Body of pancreas (tissue), 4 donors: ENCODE measurements around the gene EPG5.

Experiments
- POLR2A ChIP-seq, 3 donors: fragments of 450-650 bp; IDR thresholded peaks; one replicate each; pipeline ENCODE4 v1.6.1; 2016; ENCODE audit warnings: antibody characterized with exemption in 3 of 3, mild to moderate bottlenecking in 2 of 3
- TF ChIP-seq, protein P1 (sequence below), 7 experiments: fragments of 450-650 bp in 4 of 7; fragments of 200-600 bp in 3 of 7; sonication (generic) in 3 of 7; IDR thresholded peaks; one replicate each; pipeline ENCODE4 v1.5.1; 2016 to 2019; ENCODE audit warnings: antibody characterized with exemption in 7 of 7

DNA sequence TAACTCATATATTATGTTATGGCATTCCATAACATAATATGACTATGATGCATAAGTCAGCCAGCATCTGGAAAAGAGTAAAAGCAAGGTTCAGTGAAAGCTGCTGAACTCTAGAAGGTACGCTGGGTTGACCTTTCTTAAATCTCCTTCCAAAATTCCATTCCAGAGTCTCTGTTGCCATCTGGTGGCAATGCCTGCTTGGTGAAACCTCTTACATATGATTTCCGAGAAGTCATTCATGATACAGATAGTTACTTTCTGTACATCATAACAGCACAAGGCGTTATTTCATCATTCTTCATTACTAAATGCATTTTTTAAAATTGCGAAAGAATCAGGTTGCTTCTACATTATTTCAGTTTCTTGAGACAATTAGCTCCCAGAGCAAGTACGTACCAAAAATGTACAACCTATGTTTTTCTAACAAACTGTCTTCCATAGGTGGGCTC is 7.0 kb upstream of the EPG5 start:
- TF ChIP-seq, protein P1, sequence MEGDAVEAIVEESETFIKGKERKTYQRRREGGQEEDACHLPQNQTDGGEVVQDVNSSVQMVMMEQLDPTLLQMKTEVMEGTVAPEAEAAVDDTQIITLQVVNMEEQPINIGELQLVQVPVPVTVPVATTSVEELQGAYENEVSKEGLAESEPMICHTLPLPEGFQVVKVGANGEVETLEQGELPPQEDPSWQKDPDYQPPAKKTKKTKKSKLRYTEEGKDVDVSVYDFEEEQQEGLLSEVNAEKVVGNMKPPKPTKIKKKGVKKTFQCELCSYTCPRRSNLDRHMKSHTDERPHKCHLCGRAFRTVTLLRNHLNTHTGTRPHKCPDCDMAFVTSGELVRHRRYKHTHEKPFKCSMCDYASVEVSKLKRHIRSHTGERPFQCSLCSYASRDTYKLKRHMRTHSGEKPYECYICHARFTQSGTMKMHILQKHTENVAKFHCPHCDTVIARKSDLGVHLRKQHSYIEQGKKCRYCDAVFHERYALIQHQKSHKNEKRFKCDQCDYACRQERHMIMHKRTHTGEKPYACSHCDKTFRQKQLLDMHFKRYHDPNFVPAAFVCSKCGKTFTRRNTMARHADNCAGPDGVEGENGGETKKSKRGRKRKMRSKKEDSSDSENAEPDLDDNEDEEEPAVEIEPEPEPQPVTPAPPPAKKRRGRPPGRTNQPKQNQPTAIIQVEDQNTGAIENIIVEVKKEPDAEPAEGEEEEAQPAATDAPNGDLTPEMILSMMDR (IDR thresholded peaks at IDR 0.05), result peak; percentile 40 to 81 (median 76)
- TF ChIP-seq POLR2A (IDR thresholded peaks at IDR 0.05), result no peak
